ENCODE data around the gene CDH12. TPM values are rescaled to one million over a fixed set of nuclear protein-coding genes. Genes with fewer than 3 reads are reported as not detected.
"Not testable (repeated sequence)": the region's sequence is repeated elsewhere in the genome, so short reads cannot be mapped to it uniquely, and the experiment has no call there.

The CDH12 gene
- total RNA-seq, 1 donor from 2014 or later: not detected

DNA sequence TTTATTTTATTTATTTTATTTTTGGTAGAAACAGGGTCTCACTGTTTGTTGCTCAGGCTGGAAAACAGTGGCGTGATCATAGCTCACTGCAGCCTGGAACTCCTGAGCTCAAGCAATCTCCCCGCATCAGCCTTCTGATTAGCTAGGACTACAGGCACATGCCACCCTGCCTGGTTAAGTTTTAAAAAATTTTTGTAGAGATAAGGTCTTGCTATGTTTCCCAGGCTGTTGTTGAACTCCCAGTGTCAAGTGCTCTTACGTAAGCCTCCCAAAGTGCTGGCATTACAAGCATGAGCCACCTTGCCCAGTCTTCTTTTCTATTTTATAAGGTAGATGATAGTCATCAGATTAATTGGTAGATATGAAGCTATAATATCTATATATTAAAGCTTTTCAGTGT is 382.7 kb downstream of the CDH12 start:
- intact Hi-C loops (cut with micrococcal nuclease): no loop called here

DNA sequence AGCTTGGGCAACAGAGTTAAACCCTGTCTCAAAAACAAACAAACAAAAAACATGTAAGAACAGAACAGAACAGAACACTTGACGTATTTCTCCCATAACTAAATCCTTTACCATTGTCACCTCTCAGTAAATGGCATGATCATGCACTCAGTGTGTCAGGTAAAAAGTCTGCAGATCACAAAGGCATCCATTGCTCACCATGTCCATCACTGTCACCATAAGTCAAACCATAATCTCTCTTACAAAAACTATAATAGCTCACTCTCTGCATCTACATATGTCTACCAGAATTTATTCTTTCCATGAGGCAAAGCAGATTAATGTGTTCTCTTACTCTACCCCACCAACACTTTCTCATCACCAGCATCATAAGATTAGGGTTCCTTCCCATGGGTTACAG is 387.5 kb downstream of the CDH12 start:
- intact Hi-C loops (cut with micrococcal nuclease): no loop called here

DNA sequence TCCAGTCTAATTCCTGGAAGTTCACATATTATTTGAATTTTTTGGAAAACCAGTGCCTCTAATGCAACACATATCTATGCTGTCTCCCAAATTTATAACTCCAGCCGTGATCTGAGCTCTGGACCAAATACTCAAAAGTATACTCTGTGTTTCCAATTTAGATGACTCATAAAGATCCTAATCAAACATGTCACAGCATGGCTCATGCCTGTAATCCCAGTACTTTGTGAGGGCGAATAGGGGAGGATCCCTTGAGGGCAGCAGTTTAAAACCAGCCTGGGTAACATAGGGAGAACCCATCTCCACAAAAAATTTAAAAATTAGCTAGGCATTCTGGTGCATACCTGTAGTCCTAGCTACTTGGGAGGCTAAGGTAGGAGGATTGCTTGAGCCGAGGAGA is 388.0 kb downstream of the CDH12 start:
- intact Hi-C loops (cut with micrococcal nuclease): no loop called here

DNA sequence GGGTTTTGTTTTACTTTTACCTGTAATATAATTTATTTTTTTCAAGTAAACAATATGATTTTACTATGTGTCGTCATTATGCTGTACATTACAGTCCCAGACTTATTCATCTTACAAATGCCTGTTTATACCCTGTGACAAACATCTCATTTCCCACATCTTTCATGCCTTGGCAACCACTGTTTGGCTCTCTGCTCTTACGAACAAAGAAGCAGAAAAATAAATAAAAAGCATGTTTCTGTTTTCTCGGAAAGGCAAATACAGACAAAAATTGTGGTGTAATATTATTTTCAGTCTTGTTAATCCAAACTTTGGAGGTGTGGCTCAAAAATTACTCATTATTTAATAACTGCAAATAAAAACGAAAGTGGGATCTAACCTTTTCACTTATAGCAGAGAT is 393.0 kb downstream of the CDH12 start:
- intact Hi-C loops (cut with micrococcal nuclease): no loop called here

DNA sequence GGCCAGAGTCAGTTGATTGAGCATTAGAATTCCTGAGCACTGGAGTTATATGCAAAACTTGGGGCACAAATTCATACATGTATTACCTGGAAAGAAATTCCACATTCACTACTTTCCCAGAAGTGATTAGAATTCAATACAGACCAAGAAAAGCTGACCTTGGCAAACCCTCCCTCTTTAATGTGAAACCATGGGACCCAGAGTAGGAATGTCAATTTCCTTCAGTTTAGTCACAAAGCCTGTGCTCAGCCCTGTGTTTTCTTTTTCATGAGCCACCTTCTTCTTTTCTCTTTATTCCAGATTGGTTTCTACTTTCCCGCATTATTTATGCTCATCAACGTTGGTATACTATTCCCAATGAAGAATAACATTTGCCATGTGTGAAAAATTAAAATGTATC is 420.2 kb downstream of the CDH12 start:
- intact Hi-C loops (cut with micrococcal nuclease): no loop called here

DNA sequence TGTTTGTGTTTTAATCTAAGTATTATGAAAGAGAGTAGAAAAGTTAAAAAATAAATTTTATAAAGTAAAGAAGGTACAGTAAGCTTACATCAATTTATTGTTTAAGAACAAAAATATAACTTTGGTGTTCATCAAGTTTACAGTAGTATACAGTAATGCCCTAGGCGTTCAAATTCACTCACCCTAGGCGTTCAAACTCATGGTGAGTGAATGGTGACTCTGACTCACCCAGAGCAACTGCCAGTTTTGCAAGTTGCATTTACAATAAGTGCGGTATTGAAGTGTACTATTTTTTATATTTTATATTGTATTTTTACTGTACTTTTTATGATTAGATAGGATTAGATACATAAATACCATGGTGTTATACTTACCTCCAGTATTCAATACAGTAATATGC is 421.3 kb downstream of the CDH12 start:
- intact Hi-C loops (cut with micrococcal nuclease): no loop called here

DNA sequence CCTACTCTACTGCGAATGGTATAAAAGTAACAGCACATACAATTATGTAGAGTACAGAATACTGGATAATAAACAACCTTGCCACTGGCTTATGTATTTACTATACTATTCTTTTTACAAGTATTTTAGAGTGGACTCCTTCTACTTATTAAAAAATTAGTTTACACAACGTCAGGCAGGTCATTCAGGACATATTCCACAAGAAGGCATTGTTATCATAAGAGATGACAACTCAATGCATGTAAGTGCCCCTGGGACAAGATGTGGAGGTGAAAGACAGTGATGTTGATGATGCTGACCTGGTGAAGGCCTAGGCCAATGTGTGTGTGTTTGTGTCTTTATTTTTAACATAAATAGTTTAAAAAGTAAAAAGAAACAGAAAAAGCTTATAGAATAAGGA is 421.7 kb downstream of the CDH12 start:
- intact Hi-C loops (cut with micrococcal nuclease): no loop called here

DNA sequence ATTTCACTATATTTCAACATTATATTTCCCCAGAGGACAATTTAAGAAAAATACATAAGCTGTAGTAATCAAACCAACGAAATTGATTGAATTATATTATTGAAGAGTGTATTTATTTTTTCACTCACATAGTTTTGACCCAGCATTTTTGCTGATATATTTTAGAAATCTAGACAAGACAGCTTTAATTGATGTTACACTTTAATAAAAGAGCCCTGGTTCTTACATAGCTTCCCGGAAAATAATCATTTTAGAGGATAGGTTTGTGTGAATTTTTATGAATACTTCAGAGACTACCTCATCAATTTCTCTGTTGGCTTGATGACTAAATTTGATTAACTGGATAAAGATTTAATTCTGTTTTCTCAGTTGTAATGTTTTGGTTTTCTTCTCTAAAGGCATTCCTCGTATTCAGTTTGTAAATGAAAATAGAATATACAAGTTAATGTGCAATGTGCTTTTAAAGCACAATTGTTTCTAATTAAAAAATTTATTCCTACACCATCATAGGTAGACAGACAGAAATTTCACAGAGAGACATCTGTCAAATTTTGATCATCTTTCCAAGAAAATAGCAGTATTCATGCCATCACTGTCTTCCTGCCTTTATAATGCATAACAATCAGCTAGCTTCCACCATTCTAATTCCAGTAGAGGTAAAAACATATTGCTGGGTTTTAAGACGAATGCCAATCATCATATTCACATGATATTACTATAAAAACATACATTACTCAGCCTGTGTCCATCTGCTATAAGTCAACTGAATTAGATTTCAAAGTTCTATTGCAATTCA is 441.4 kb downstream of the CDH12 start:
- intact Hi-C loops (cut with micrococcal nuclease): no loop called here

DNA sequence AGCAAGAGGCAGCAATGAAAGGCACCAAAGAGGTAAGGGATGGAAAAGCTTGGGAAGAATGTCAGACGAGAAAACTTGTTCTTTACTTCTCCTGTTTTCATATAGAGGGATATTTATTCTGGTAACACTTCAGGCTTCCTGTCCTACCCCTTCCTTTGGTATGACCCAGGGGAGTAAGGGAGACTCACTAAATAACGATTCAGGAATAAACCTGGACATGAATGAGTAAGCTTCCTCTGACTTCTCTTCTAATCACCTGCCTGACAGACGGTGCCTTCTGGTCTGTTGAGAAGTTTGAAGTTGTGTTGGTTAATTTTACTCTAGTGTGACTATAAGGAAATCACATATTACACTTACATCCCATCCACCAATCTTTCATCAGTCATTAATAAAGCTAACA is 461.2 kb downstream of the CDH12 start:
- intact Hi-C loops (cut with micrococcal nuclease): no loop called here

DNA sequence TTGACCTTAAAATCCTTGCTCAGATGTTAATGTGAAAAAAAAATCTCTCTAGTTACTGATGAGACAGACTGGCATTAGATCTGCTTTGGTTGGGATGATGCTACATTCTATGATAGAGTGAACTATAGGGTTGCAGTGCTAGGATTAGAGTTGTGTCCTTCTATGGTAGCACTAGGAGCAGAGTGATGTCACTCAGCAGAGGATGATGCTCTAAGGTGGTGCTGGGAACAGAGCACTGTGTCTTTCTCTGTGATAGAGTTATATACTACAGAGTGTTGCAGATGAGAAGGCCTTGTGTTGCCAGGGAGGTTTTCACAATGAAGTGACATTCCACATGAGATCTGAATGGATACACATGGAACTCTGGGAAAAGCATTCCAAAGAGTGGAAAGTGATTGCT is 462.3 kb downstream of the CDH12 start:
- intact Hi-C loops (cut with micrococcal nuclease): no loop called here

DNA sequence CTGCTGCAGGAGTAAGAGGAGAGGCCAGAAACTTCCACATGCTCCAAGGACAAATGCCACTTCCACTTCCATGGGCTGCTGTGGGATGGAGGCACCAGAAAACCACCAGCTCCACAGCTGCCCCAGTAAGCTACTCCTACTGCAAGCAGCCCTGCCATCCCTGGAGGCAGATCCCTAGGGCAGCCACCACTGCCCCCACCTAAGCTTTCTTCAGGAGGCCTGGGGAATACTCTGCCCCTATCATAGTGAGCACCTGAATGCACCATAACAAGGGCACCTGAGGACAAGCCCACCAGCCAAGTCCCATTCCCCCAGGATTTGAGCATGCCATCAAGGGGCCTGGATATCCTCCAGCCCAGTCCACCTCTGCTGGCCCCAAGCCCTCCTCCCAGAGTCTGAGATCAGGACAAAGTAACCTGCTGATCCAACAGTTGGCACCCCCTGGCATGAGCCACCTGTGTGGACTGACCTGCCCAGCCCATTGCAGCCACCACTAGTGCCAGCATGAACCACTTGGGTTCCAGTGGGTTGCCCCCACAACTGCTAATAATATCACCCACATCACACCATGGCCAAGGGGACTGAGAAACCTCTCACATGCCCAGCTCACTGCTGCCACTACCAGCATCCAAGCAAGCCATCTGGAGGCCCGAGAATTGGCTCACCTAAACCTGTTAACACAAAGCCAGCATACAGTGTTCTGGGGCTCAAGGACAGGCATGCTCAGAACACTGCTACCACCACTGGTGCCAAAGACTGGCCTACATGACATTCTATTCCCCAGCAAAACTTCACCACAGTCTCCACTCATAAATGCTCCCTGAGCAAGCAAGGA is 480.1 kb downstream of the CDH12 start:
- intact Hi-C loops (cut with micrococcal nuclease): no loop called here

DNA sequence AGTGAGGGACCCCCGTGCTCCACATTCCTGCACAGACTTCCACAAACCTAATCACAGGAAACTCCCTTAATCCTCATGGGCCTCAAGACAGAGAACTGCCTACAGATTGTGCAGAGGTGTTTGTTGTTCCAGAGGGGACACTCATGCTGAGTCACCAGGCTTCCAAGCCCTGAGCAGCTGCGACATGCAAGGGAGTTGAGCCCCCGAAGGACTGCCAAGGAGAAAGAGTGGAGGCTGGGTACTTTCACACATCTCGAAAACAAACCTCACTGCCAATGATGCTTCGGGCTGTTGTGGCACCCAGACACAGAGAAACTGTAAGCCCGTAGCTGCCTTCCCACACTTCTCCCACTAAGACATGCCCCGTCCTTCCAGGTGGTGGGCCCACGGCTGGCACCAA is 480.8 kb downstream of the CDH12 start:
- intact Hi-C loops (cut with micrococcal nuclease): no loop called here

DNA sequence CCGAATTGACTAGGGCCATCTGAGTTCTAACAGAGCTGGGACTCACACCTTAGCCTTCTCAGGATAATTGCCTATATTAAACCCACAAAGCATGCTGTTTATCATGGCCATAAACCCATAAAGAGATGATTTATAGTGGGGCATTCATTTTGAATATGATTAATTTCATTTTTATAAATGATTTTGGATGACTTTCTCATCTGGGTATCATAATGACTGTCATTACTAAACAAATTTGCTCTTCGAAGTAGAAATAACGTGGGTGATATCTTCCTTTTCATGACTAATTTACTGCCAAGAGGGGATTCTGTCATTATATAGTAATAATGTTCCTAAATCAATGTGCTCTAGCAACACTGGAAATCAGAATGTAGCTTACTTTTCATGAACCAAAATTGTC is 498.2 kb downstream of the CDH12 start:
- intact Hi-C loops (cut with micrococcal nuclease): no loop called here

DNA sequence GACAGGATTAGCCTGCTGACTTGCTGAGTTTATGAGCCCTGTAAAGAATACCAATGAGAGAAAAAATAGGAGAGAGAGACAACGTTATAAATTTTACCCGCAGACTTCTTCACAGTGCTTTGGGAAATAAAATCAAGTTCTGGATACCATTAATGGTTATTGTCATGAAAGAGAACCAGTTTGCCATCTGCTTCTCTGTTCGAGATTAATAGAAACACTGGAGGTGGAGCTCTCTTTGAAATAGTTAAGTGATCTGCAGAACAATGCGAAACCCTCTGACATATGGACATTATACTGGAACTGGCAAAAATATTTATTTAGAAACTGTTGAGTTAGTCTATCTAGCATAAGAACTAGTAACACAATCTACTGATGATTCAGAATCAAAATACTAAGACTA is 500.7 kb downstream of the CDH12 start:
- intact Hi-C loops (cut with micrococcal nuclease): no loop called here

DNA sequence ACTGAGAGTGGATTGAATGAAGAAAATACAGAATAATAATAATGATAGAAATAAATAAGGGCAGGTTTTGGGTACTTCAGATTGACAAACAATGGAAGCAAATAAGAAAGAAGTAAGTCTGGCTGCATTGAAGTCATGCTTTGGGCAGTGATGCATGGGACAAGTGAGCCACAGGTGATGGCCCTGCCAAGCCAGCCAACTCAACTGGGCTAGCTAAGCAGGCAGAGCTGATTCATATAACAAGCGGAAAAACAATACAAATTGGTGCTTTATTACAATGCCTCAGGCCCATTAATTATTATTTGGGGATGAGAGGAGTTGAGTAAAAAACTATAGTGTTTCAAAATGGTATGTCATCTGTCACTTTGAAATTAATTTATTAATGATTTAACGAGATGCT is 502.0 kb downstream of the CDH12 start:
- intact Hi-C loops (cut with micrococcal nuclease): no loop called here

DNA sequence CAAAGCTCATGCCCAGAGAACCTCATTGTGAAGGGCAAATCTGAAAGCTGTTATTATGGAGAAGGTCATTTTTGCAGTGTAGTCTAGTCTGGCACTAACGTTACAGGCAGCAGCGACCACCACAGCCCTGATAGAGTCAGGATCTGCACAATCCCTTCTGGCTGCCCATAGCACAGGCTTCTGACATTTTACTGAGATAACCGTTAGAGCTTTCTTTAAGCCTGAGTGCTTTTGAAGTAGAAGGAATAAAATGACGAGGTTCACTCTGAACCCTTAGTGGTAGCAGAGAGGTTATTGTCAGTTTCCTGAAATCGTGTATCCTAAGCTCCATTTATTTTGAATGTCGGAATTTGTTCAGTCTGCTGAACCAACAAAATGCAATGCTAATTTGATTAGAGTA is 505.1 kb downstream of the CDH12 start:
- intact Hi-C loops (cut with micrococcal nuclease): no loop called here

DNA sequence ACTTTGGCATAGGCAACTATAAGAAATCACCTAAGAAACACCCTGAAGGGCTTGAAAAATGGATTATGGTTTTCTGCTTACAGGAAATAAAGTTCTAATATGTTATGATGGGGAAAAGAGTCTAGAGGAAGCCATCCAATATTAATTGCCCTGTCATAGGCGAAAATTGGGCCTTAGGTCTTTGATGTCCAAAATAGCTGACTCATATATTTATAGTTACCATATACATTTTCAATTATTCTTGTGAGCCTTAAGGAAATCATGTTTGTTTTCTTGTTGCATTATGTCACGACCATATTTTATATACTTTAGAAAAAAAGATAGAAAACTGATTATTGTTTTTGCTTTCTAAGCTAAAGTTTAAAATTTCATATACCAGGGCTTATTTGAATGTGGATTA is 509.1 kb downstream of the CDH12 start:
- intact Hi-C loops (cut with micrococcal nuclease): no loop called here

DNA sequence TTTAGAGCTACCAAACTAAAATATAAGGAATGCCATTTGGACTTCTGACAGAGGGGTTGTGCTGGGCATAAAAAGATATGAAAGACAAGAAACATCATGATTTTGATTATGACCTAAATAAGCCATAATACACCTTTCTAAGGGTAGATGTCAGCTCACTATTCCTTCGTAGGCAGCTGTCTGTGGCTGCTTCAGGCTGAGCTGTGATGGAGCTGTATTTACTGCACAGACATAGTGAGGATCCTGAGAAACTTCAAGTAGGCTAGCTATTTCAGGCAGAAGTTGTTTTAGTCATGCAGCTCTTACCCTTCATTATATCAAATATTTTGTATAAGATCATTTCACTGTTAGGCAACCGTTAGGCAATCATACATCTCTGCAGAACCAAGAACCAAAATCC is 511.7 kb downstream of the CDH12 start:
- intact Hi-C loops (cut with micrococcal nuclease): no loop called here

DNA sequence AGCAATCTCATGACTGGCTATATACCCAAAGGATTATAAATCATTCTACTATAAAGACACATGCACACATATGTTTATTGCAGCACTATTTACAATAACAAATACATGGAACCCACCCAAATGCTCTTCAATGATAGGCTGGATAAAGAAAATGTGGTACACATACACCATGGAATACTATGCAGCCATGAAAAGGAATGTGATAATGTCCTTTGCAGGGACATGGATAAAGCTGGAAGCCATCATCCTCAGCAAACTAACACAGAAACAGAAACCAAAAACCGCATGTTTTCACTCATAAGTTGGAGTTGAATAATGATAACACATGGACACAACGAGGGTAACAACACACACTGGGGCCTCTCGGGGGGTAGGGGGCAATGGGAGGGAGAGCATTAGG is 520.2 kb downstream of the CDH12 start:
- intact Hi-C loops (cut with micrococcal nuclease): not testable (repeated sequence)

DNA sequence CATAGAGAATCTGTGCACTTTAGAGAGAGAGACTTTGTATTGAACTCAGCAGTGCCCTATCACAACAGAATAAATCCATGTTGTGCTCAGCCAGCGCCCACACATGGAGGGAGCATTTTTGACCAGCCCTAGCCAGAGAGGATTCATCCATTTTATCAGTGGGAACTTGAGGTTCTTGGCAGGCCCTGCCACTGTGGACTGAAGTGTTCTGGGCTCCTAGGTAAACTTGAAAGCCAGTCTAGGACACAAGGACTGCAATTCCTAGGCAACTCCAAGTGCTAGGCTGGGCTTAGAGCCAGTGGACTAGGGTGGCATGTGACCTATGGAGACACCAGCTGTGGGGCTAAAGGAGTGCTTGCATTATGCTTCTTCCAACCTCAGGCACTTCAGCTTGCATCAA is 523.5 kb downstream of the CDH12 start:
- intact Hi-C loops (cut with micrococcal nuclease): no loop called here

DNA sequence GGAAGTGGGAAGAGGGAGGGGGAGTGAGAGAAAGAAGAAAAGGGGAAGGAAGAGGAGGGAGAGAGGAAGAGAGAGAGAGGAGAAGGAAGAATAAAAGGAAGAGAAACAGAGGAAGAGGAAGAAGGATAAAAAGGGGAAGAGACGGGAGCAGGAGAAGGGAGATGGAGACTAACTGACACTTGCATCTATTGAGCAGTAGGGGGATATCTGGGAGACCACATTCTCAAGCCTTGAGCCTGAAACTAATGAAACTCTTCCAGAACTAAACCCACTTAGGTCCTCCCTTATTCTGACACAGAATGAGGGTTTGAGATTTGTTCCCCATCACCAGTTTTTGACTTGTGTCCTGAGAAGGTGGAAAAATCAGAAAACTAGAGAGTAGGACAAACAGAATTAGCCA is 533.3 kb downstream of the CDH12 start:
- intact Hi-C loops (cut with micrococcal nuclease): no loop called here

DNA sequence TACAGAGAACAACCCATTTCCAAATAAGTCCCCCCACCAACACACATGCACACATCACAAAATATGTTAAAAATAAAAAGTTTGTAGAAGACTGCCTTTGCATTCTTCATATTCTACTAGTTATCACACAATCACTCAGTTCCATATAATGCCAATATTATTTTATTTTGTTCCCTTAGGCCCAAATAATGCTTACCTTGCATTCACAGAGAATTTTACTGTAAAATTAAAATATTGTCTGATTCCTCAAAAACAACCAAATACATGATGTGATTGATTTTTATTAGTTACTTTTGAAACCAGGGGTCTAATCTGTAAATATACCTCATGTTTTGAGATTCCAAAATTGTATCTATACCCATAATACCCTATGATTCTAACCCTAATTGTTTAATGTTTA is 536.9 kb downstream of the CDH12 start:
- intact Hi-C loops (cut with micrococcal nuclease): no loop called here

DNA sequence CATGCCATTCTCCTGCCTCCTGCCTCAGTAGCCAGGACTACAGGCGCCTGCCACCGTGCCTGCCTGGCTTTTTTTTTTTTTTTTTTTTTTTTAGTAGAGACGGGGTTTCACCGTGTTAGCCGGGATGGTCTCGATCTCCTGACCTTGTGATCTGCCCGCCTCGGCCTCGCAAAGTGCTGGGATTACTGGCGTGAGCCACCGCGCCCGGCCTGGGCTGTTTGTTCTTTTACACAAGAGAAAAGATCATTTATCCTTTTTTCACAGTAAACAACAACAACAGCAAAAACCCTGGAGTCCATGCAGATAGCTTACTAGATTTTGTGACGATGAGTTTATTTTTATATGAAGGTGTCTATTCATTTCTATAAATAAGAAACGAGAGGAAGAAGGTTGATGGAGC is 538.1 kb downstream of the CDH12 start:
- intact Hi-C loops (cut with micrococcal nuclease): not testable (repeated sequence)

Measured in T-helper 2 cell treated with Interferon-gamma antibody and Interleukin-4, amounts not matched to agents 100 ng/mL and 5 ng/mL, for 36 hours (primary cell).